HepG2 (cell line): ENCODE results near the gene ARRDC1. TPM values are rescaled to one million over a fixed set of nuclear protein-coding genes. Genes with fewer than 3 reads are reported as not detected.
A peak's percentile ranks its signal among the peaks of the same experiment; 100 is the strongest.

ENCODE experiments used
- AGO1 ChIP-seq: fragments of 200-400 bp; formaldehyde crosslinking; IDR thresholded peaks from 2 replicates; pipeline ENCODE4 v1.6.1; 2017; ENCODE audit warnings: mild to moderate bottlenecking, low read depth, low read length, moderate library complexity; ENCODE audit not compliant: poor library complexity, severe bottlenecking
- ELF1 ChIP-seq: sonication (generic); formaldehyde crosslinking; IDR thresholded peaks from 2 replicates; pipeline ENCODE4 v1.4.0; 2020; ENCODE audit warnings: missing genetic modification reagents
- FOXA3 ChIP-seq: IDR thresholded peaks from 2 replicates; pipeline ENCODE4 v1.6.1; 2016; ENCODE audit warnings: missing genetic modification reagents, missing compliant biosample characterization
- HNRNPL ChIP-seq: fragments of 200-400 bp; formaldehyde crosslinking; IDR thresholded peaks from 2 replicates; pipeline ENCODE4 v1.6.1; 2017; ENCODE audit warnings: mild to moderate bottlenecking, low read depth, low read length
- JARID2 ChIP-seq: sonication (generic); formaldehyde crosslinking; IDR thresholded peaks from 2 replicates; pipeline ENCODE4 v1.8.1; 2023; ENCODE audit warnings: missing genetic modification reagents, inconsistent platforms; ENCODE audit not compliant: insufficient replicate concordance
- JUN ChIP-seq: sonication (generic); formaldehyde crosslinking; IDR thresholded peaks from 2 replicates; pipeline ENCODE4 v1.4.0; 2020; ENCODE audit warnings: mild to moderate bottlenecking, missing genetic modification reagents
- KDM2A ChIP-seq: sonication (generic); formaldehyde crosslinking; IDR thresholded peaks from 2 replicates; pipeline ENCODE4 v1.4.0; 2020; ENCODE audit warnings: low read depth, missing genetic modification reagents, borderline replicate concordance
- MIXL1 ChIP-seq: IDR thresholded peaks from 2 replicates; pipeline ENCODE4 v1.6.1; 2016
- POLR2A ChIP-seq, 2 experiments: IDR thresholded peaks; 2 replicates each; pipeline ENCODE4 v1.6.1; 2011; ENCODE audit warnings: low read depth in 2 of 2, low read length in 2 of 2, mild to moderate bottlenecking in 1 of 2, moderate library complexity in 1 of 2; ENCODE audit not compliant: insufficient read depth in 1 of 2
- SP1 ChIP-seq, 2 experiments: fragments of 450-650 bp in 1 of 2; sonication (generic) in 1 of 2; formaldehyde crosslinking in 1 of 2; IDR thresholded peaks; 2 replicates each; pipeline versions ENCODE4 v1.4.0 to v1.6.1; 2016 to 2020; ENCODE audit warnings: missing genetic modification reagents in 1 of 2
- TGIF2 ChIP-seq: IDR thresholded peaks from 2 replicates; pipeline ENCODE4 v1.6.1; 2016; ENCODE audit warnings: control low read depth, missing compliant biosample characterization
- U2AF2 ChIP-seq: fragments of 200-400 bp; formaldehyde crosslinking; IDR thresholded peaks from 2 replicates; pipeline ENCODE4 v1.6.1; 2017; ENCODE audit warnings: low read depth, mild to moderate bottlenecking, low read length
- XBP1 ChIP-seq: sonication (generic); formaldehyde crosslinking; IDR thresholded peaks from 2 replicates; pipeline ENCODE4 v1.5.0; 2020; ENCODE audit warnings: missing genetic modification reagents
- ZNF207 ChIP-seq: fragments of 450-650 bp; IDR thresholded peaks from 2 replicates; pipeline ENCODE4 v1.6.1; 2016; ENCODE audit warnings: antibody characterized with exemption, borderline replicate concordance
- ZNF713 ChIP-seq: sonication (generic); formaldehyde crosslinking; IDR thresholded peaks from 2 replicates; pipeline ENCODE4 v1.4.0; 2020; ENCODE audit warnings: mild to moderate bottlenecking, missing genetic modification reagents
- polyA plus RNA-seq, 8 experiments: library from polyadenylated mRNA; depleted of rRNA in 3 of 8; stranded (reverse) in 7 of 8; unstranded in 1 of 8; fragments of >200 nt; fragmentation: Illumina TruSeq in 4 of 8; extraction: Trizol in 4 of 8; gene quantifications; 2 replicates each; pipeline versions ENCODE4 v1.2.1 to v1.2.3, GENCODE V29; 2011 to 2016; ENCODE audit warnings: low read depth in 4 of 8, missing spikeins in 1 of 8, mixed read lengths in 1 of 8; ENCODE audit not compliant: insufficient read depth in 1 of 8
- total RNA-seq, 5 experiments: library from RNA; depleted of rRNA; stranded (reverse); fragments of >200 nt; fragmentation: Illumina TruSeq; extraction: Trizol; gene quantifications; 2 replicates each; pipeline ENCODE4 v1.2.3, GENCODE V29; 2016; ENCODE audit warnings: low read depth in 1 of 5
- TF ChIP-seq, protein P1 (sequence below): sonication (generic); formaldehyde crosslinking; conservative IDR thresholded peaks from 2 replicates; pipeline ENCODE4 v1.8.1; 2023; ENCODE audit warnings: missing genetic modification reagents
- TF ChIP-seq, protein P2 (sequence below): sonication (generic); formaldehyde crosslinking; IDR thresholded peaks from 2 replicates; pipeline ENCODE4 v1.5.0; 2020; ENCODE audit warnings: mild to moderate bottlenecking, missing genetic modification reagents
- TF ChIP-seq, protein P3 (sequence below): sonication (generic); formaldehyde crosslinking; IDR thresholded peaks from 2 replicates; pipeline ENCODE4 v1.4.0; 2020; ENCODE audit warnings: missing genetic modification reagents
- TF ChIP-seq, protein P4 (sequence below): sonication (generic); formaldehyde crosslinking; IDR thresholded peaks from 2 replicates; pipeline ENCODE4 v1.4.0; 2020; ENCODE audit warnings: missing genetic modification reagents, borderline replicate concordance
- TF ChIP-seq, protein P5 (sequence below): IDR thresholded peaks from 2 replicates; pipeline ENCODE4 v1.6.1; 2016; ENCODE audit warnings: missing compliant biosample characterization, missing genetic modification reagents, borderline replicate concordance
- TF ChIP-seq, protein P6 (sequence below): sonication (generic); formaldehyde crosslinking; conservative IDR thresholded peaks from 2 replicates; pipeline ENCODE4 v1.4.0; 2020; ENCODE audit warnings: missing genetic modification reagents

ARRDC1 gene
- total and polyA plus RNA-seq, 2 of the 13 experiments (the other 11 are each of a cell fraction or from before 2014, with no cell fraction given) = 21.7 to 44.4 TPM

DNA sequence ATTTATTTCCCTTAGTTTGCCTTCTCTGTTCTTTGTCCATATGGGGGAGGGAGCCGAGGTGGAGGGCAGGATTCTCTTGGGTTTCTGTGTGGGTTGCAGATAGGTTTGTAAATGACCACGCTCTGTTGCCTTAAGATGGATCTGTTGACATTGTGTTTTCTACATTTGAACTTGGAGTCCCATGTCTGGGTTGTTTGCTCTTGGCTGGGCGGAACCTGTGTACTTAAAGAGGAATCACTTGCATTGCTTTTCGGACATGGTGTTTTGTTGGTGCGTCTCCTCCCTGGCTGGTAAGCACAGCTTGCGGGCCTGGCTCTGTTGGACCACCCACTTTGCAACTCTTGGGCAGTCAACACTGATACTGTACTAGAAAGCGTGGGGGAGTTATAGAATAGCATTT is 59.2 kb downstream of the ARRDC1 start (continued):
- TF ChIP-seq, protein P1, sequence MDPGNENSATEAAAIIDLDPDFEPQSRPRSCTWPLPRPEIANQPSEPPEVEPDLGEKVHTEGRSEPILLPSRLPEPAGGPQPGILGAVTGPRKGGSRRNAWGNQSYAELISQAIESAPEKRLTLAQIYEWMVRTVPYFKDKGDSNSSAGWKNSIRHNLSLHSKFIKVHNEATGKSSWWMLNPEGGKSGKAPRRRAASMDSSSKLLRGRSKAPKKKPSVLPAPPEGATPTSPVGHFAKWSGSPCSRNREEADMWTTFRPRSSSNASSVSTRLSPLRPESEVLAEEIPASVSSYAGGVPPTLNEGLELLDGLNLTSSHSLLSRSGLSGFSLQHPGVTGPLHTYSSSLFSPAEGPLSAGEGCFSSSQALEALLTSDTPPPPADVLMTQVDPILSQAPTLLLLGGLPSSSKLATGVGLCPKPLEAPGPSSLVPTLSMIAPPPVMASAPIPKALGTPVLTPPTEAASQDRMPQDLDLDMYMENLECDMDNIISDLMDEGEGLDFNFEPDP (CRISPR knock-in tag) = no peak
- peak; percentile 81 for TF ChIP-seq FOXA3 (CRISPR knock-in tag)
- no peak for TF ChIP-seq AGO1
- no peak for TF ChIP-seq MIXL1 (CRISPR knock-in tag)
- TF ChIP-seq TGIF2 (CRISPR knock-in tag) = no peak
- no peak for TF ChIP-seq XBP1 (CRISPR knock-in tag)
- TF ChIP-seq U2AF2 = no peak
- no peak for TF ChIP-seq JUN (CRISPR knock-in tag)
- TF ChIP-seq KDM2A (CRISPR knock-in tag) = no peak
- TF ChIP-seq, protein P2, sequence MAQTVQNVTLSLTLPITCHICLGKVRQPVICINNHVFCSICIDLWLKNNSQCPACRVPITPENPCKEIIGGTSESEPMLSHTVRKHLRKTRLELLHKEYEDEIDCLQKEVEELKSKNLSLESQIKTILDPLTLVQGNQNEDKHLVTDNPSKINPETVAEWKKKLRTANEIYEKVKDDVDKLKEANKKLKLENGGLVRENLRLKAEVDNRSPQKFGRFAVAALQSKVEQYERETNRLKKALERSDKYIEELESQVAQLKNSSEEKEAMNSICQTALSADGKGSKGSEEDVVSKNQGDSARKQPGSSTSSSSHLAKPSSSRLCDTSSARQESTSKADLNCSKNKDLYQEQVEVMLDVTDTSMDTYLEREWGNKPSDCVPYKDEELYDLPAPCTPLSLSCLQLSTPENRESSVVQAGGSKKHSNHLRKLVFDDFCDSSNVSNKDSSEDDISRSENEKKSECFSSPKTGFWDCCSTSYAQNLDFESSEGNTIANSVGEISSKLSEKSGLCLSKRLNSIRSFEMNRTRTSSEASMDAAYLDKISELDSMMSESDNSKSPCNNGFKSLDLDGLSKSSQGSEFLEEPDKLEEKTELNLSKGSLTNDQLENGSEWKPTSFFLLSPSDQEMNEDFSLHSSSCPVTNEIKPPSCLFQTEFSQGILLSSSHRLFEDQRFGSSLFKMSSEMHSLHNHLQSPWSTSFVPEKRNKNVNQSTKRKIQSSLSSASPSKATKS (CRISPR knock-in tag) = no peak
- TF ChIP-seq SP1 (IDR thresholded peaks at IDR 0.05) = no peak
- TF ChIP-seq SP1 (CRISPR knock-in tag; IDR thresholded peaks at IDR 0.05) = 0 out of 2 replicates have a peak, but pooled peaks have one; percentile 16
- TF ChIP-seq, protein P3, sequence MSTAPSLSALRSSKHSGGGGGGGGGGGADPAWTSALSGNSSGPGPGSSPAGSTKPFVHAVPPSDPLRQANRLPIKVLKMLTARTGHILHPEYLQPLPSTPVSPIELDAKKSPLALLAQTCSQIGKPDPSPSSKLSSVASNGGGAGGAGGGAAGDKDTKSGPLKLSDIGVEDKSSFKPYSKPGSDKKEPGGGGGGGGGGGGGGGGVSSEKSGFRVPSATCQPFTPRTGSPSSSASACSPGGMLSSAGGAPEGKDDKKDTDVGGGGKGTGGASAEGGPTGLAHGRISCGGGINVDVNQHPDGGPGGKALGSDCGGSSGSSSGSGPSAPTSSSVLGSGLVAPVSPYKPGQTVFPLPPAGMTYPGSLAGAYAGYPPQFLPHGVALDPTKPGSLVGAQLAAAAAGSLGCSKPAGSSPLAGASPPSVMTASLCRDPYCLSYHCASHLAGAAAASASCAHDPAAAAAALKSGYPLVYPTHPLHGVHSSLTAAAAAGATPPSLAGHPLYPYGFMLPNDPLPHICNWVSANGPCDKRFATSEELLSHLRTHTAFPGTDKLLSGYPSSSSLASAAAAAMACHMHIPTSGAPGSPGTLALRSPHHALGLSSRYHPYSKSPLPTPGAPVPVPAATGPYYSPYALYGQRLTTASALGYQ = no peak
- TF ChIP-seq, protein P4, sequence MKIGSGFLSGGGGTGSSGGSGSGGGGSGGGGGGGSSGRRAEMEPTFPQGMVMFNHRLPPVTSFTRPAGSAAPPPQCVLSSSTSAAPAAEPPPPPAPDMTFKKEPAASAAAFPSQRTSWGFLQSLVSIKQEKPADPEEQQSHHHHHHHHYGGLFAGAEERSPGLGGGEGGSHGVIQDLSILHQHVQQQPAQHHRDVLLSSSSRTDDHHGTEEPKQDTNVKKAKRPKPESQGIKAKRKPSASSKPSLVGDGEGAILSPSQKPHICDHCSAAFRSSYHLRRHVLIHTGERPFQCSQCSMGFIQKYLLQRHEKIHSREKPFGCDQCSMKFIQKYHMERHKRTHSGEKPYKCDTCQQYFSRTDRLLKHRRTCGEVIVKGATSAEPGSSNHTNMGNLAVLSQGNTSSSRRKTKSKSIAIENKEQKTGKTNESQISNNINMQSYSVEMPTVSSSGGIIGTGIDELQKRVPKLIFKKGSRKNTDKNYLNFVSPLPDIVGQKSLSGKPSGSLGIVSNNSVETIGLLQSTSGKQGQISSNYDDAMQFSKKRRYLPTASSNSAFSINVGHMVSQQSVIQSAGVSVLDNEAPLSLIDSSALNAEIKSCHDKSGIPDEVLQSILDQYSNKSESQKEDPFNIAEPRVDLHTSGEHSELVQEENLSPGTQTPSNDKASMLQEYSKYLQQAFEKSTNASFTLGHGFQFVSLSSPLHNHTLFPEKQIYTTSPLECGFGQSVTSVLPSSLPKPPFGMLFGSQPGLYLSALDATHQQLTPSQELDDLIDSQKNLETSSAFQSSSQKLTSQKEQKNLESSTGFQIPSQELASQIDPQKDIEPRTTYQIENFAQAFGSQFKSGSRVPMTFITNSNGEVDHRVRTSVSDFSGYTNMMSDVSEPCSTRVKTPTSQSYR = no peak; the same call in 1 of the 2 replicates
- TF ChIP-seq ELF1 (CRISPR knock-in tag) = no peak
- no peak for TF ChIP-seq HNRNPL
- no peak for TF ChIP-seq POLR2A (IDR thresholded peaks at IDR 0.05; ENCODE audit: insufficient read depth in 1 of 2, low read depth in 2 of 2, low read length in 2 of 2)
- TF ChIP-seq, protein P5, sequence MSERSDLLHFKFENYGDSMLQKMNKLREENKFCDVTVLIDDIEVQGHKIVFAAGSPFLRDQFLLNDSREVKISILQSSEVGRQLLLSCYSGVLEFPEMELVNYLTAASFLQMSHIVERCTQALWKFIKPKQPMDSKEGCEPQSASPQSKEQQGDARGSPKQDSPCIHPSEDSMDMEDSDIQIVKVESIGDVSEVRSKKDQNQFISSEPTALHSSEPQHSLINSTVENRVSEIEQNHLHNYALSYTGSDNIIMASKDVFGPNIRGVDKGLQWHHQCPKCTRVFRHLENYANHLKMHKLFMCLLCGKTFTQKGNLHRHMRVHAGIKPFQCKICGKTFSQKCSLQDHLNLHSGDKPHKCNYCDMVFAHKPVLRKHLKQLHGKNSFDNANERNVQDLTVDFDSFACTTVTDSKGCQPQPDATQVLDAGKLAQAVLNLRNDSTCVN (CRISPR knock-in tag) = no peak
- no peak for TF ChIP-seq ZNF207
- TF ChIP-seq ZNF713 (CRISPR knock-in tag) = no peak
- TF ChIP-seq JARID2 (CRISPR knock-in tag) = no peak
- TF ChIP-seq, protein P6, sequence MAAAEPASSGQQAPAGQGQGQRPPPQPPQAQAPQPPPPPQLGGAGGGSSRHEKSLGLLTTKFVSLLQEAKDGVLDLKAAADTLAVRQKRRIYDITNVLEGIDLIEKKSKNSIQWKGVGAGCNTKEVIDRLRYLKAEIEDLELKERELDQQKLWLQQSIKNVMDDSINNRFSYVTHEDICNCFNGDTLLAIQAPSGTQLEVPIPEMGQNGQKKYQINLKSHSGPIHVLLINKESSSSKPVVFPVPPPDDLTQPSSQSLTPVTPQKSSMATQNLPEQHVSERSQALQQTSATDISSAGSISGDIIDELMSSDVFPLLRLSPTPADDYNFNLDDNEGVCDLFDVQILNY (CRISPR knock-in tag) = no peak
